Body of pancreas (tissue), 4 donors: ENCODE data around the gene CREB5.

Experiments
- POLR2A ChIP-seq, 3 donors: fragments of 450-650 bp; IDR thresholded peaks; one replicate each; pipeline ENCODE4 v1.6.1; 2016; ENCODE audit warnings: antibody characterized with exemption in 3 of 3, mild to moderate bottlenecking in 2 of 3
- TF ChIP-seq, protein P1 (sequence below), 7 experiments: fragments of 450-650 bp in 4 of 7; fragments of 200-600 bp in 3 of 7; sonication (generic) in 3 of 7; IDR thresholded peaks; one replicate each; pipeline ENCODE4 v1.5.1; 2016 to 2019; ENCODE audit warnings: antibody characterized with exemption in 7 of 7

- TF ChIP-seq POLR2A (IDR thresholded peaks at IDR 0.05), result no peak
- TF ChIP-seq, protein P1, sequence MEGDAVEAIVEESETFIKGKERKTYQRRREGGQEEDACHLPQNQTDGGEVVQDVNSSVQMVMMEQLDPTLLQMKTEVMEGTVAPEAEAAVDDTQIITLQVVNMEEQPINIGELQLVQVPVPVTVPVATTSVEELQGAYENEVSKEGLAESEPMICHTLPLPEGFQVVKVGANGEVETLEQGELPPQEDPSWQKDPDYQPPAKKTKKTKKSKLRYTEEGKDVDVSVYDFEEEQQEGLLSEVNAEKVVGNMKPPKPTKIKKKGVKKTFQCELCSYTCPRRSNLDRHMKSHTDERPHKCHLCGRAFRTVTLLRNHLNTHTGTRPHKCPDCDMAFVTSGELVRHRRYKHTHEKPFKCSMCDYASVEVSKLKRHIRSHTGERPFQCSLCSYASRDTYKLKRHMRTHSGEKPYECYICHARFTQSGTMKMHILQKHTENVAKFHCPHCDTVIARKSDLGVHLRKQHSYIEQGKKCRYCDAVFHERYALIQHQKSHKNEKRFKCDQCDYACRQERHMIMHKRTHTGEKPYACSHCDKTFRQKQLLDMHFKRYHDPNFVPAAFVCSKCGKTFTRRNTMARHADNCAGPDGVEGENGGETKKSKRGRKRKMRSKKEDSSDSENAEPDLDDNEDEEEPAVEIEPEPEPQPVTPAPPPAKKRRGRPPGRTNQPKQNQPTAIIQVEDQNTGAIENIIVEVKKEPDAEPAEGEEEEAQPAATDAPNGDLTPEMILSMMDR (IDR thresholded peaks at IDR 0.05), result no peak
These were observed 320.0 kb downstream of the CREB5 start for GRCh38 chr7:28732071-28732869.
